K562 (cell line): ENCODE measurements around the gene NXF3. TPM values are rescaled to one million over a fixed set of nuclear protein-coding genes. Genes with fewer than 3 reads are reported as not detected.

Experiments used
- CREB1 ChIP-seq, 2 experiments: sonication (generic) in 1 of 2; formaldehyde crosslinking in 1 of 2; IDR thresholded peaks; 2 replicates each; pipeline versions ENCODE4 v1.6.1 to v1.8.0; 2012 to 2022; ENCODE audit warnings: inconsistent platforms in 1 of 2, mild to moderate bottlenecking in 1 of 2, missing genetic modification reagents in 1 of 2, moderate library complexity in 1 of 2
- CREB5 ChIP-seq: fragments of 250-450 bp; sonication (Bioruptor Pico); IDR thresholded peaks from 2 replicates; pipeline ENCODE4 v1.5.0; 2020; ENCODE audit warnings: mild to moderate bottlenecking
- DLX4 ChIP-seq: fragments of 250-450 bp; sonication (Bioruptor Pico); IDR thresholded peaks from 2 replicates; pipeline ENCODE4 v1.6.1; 2021; ENCODE audit warnings: mild to moderate bottlenecking
- E2F1 ChIP-seq: sonication (generic); formaldehyde crosslinking; IDR thresholded peaks from 2 replicates; pipeline ENCODE4 v1.8.1; 2023; ENCODE audit warnings: mild to moderate bottlenecking, missing genetic modification reagents, moderate library complexity
- FOXA3 ChIP-seq, 2 experiments: fragments of 450-650 bp in 1 of 2; sonication (generic) in 1 of 2; formaldehyde crosslinking; IDR thresholded peaks in 1 of 2; conservative IDR thresholded peaks in 1 of 2; 2 replicates each; pipeline versions ENCODE4 v1.4.0 to v1.8.0; 2020 to 2022; ENCODE audit warnings: mild to moderate bottlenecking in 2 of 2, missing genetic modification reagents in 1 of 2
- FOXM1 ChIP-seq, 2 experiments: fragments of 450-650 bp in 1 of 2; sonication (generic) in 1 of 2; formaldehyde crosslinking in 1 of 2; IDR thresholded peaks; 2 replicates each; pipeline versions ENCODE4 v1.6.1 to v1.9.0; 2017 to 2022; ENCODE audit warnings: low read depth in 2 of 2, mild to moderate bottlenecking in 2 of 2, missing genetic modification reagents in 1 of 2, moderate library complexity in 1 of 2
- GATA2 ChIP-seq: sonication (generic); formaldehyde crosslinking; IDR thresholded peaks from 2 replicates; pipeline ENCODE4 v1.4.0; 2020; ENCODE audit warnings: mild to moderate bottlenecking, missing genetic modification reagents
- HDAC6 ChIP-seq: IDR thresholded peaks from 2 replicates; pipeline ENCODE4 v1.6.1; 2012; ENCODE audit warnings: low read depth, mild to moderate bottlenecking, control low read depth, inconsistent platforms, low read length, moderate library complexity
- MIER1 ChIP-seq: fragments of 450-650 bp; IDR thresholded peaks from 2 replicates; pipeline ENCODE4 v1.6.1; 2016; ENCODE audit warnings: antibody characterized with exemption, mild to moderate bottlenecking, low read depth
- NEUROD1 ChIP-seq: fragments of 150-350 bp; IDR thresholded peaks from 2 replicates; pipeline ENCODE4 v1.6.1; 2014; ENCODE audit warnings: borderline replicate concordance, low read length, low read depth; ENCODE audit not compliant: partially characterized antibody
- SAFB ChIP-seq: fragments of 200-400 bp; formaldehyde crosslinking; IDR thresholded peaks from 2 replicates; pipeline ENCODE4 v1.6.1; 2017; ENCODE audit warnings: low read depth, low read length, borderline replicate concordance
- THAP12 ChIP-seq: fragments of 250-450 bp; sonication (Bioruptor Pico); IDR thresholded peaks from 2 replicates; pipeline ENCODE4 v1.9.0; 2021; ENCODE audit warnings: mild to moderate bottlenecking, inconsistent platforms
- TOE1 ChIP-seq, 2 experiments: fragments of 450-650 bp in 1 of 2; sonication (generic) in 1 of 2; formaldehyde crosslinking in 1 of 2; IDR thresholded peaks; 2 replicates each; pipeline versions ENCODE4 v1.7.1 to v1.8.0; 2016 to 2022; ENCODE audit warnings: borderline replicate concordance in 2 of 2, mild to moderate bottlenecking in 2 of 2, antibody characterized with exemption in 1 of 2, inconsistent platforms in 1 of 2, low read depth in 1 of 2, missing genetic modification reagents in 1 of 2, moderate library complexity in 1 of 2
- U2AF1 ChIP-seq: fragments of 200-400 bp; formaldehyde crosslinking; optimal IDR thresholded peaks from 2 replicates; pipeline ENCODE3; 2017; ENCODE audit warnings: mild to moderate bottlenecking, low read depth, low read length, moderate library complexity
- ZNF224 ChIP-seq: sonication (generic); formaldehyde crosslinking; IDR thresholded peaks from 2 replicates; pipeline ENCODE4 v1.8.0; 2022; ENCODE audit warnings: mild to moderate bottlenecking, missing genetic modification reagents
- ZNF324 ChIP-seq: fragments of 250-450 bp; sonication (Bioruptor Pico); IDR thresholded peaks from 2 replicates; pipeline ENCODE4 v1.4.0; 2020; ENCODE audit warnings: mild to moderate bottlenecking
- ZNF41 ChIP-seq: fragments of 250-450 bp; sonication (Bioruptor Pico); conservative IDR thresholded peaks from 2 replicates; pipeline ENCODE4 v1.4.0; 2020; ENCODE audit warnings: mild to moderate bottlenecking
- polyA plus RNA-seq, 8 experiments: library from polyadenylated mRNA; depleted of rRNA in 4 of 8; stranded (reverse) in 5 of 8; unstranded in 3 of 8; fragments of >200 nt; fragmentation: Nextera tagmentation in 2 of 8; fragmentation: Illumina TruSeq in 1 of 8; extraction: Ambion mirVana in 2 of 8; extraction: Trizol in 1 of 8; gene quantifications; 2 replicates each; pipeline versions ENCODE4 v1.2.1 to v1.2.3, GENCODE V29; 2011 to 2014; ENCODE audit warnings: inconsistent platforms in 1 of 8, missing spikeins in 1 of 8
- total RNA-seq, 7 experiments: library from RNA; depleted of rRNA in 6 of 7; stranded (reverse); fragments of >200 nt in 6 of 7; fragmentation: Illumina TruSeq in 2 of 7; extraction: Trizol in 2 of 7; gene quantifications; 2 replicates each; pipeline versions ENCODE4 v1.2.1 to v1.2.3, GENCODE V29; 2011 to 2021; ENCODE audit warnings: low replicate concordance in 1 of 7
- TF ChIP-seq, protein P1 (sequence below): fragments of 250-450 bp; sonication (Bioruptor Pico); IDR thresholded peaks from 2 replicates; pipeline ENCODE4 v1.9.0; 2021; ENCODE audit warnings: mild to moderate bottlenecking
- TF ChIP-seq, protein P2 (sequence below): fragments of 200-800 bp; sonication (Bioruptor generic); IDR thresholded peaks from 2 replicates; pipeline ENCODE4 v1.6.1; 2017; ENCODE audit warnings: missing genetic modification characterization, missing compliant biosample characterization

The NXF3 gene
- total and polyA plus RNA-seq, 9 of the 15 experiments (the other 6 are each of a cell fraction or from before 2014, with no cell fraction given), result 0.18 to 0.40 (median 0.28) TPM; not detected in 2

GRCh38 chrX:103124284-103124683 lies 31.3 kb upstream of the NXF3 start (continued):
- TF ChIP-seq THAP12, result no peak
- TF ChIP-seq, protein P1, sequence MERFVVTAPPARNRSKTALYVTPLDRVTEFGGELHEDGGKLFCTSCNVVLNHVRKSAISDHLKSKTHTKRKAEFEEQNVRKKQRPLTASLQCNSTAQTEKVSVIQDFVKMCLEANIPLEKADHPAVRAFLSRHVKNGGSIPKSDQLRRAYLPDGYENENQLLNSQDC (CRISPR knock-in tag), result no peak
- TF ChIP-seq HDAC6, result no peak
- no peak for TF ChIP-seq ZNF224
- TF ChIP-seq MIER1, result no peak
- TF ChIP-seq GATA2 (CRISPR knock-in tag), result peak; percentile 65; the same call in 1 of the 2 replicates
- no peak for TF ChIP-seq SAFB
- TF ChIP-seq U2AF1, result no peak
- TF ChIP-seq, protein P2, sequence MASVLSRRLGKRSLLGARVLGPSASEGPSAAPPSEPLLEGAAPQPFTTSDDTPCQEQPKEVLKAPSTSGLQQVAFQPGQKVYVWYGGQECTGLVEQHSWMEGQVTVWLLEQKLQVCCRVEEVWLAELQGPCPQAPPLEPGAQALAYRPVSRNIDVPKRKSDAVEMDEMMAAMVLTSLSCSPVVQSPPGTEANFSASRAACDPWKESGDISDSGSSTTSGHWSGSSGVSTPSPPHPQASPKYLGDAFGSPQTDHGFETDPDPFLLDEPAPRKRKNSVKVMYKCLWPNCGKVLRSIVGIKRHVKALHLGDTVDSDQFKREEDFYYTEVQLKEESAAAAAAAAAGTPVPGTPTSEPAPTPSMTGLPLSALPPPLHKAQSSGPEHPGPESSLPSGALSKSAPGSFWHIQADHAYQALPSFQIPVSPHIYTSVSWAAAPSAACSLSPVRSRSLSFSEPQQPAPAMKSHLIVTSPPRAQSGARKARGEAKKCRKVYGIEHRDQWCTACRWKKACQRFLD (CRISPR knock-in tag), result no peak
- peak; percentile 93 for TF ChIP-seq FOXM1 (IDR thresholded peaks at IDR 0.05; ENCODE audit: low read depth)
- TF ChIP-seq FOXM1 (CRISPR knock-in tag; IDR thresholded peaks at IDR 0.05; ENCODE audit: low read depth), result no peak
- TF ChIP-seq TOE1 (IDR thresholded peaks at IDR 0.05; ENCODE audit: borderline replicate concordance), result peak; percentile 37; the same call in 1 of the 2 replicates
- TF ChIP-seq TOE1 (CRISPR knock-in tag; IDR thresholded peaks at IDR 0.05; ENCODE audit: borderline replicate concordance, low read depth), result no peak
- no peak for TF ChIP-seq CREB5 (CRISPR knock-in tag)
- TF ChIP-seq NEUROD1, result no peak
- TF ChIP-seq ZNF324 (CRISPR knock-in tag), result no peak
- TF ChIP-seq DLX4 (CRISPR knock-in tag), result no peak
- no peak for TF ChIP-seq FOXA3 (CRISPR knock-in tag; conservative IDR thresholded peaks at IDR 0.05 in 1 of 2, IDR thresholded peaks at IDR 0.05 in 1 of 2)
- TF ChIP-seq CREB1 (IDR thresholded peaks at IDR 0.05), result peak; percentile 34; the same call in 1 of the 2 replicates
- no peak for TF ChIP-seq CREB1 (CRISPR knock-in tag; IDR thresholded peaks at IDR 0.05)
- TF ChIP-seq ZNF41 (CRISPR knock-in tag), result no peak
- TF ChIP-seq E2F1 (CRISPR knock-in tag), result no peak
